Muscle of leg (tissue), 11 donors: Measurements from ENCODE around the gene ELMO1. TPM values are rescaled to one million over a fixed set of nuclear protein-coding genes. Genes with fewer than 3 reads are reported as not detected.

Experiments
- DNase-seq: peaks from one replicate; pipeline ENCODE4 v3.0.0; 2013
- H3K27ac ChIP-seq: one replicate; pipeline ENCODE4 v1.5.1; 2013; ENCODE audit warnings: mild to moderate bottlenecking, low read length, control low read depth
- H3K27me3 ChIP-seq: one replicate; pipeline ENCODE4 v1.6.1; 2013; ENCODE audit warnings: low read length; ENCODE audit not compliant: control insufficient read depth, insufficient read depth
- H3K36me3 ChIP-seq: one replicate; pipeline ENCODE4 v1.6.1; 2013; ENCODE audit warnings: low read length; ENCODE audit not compliant: control insufficient read depth, insufficient read depth
- H3K4me1 ChIP-seq: one replicate; pipeline ENCODE4 v1.6.1; 2013; ENCODE audit warnings: low read length; ENCODE audit not compliant: control insufficient read depth, insufficient read depth
- H3K4me3 ChIP-seq: one replicate; pipeline ENCODE4 v1.5.1; 2013; ENCODE audit warnings: low read length, control low read depth
- H3K9me3 ChIP-seq: replicated peaks from 2 replicates; pipeline ENCODE4 v1.6.1; 2013; ENCODE audit warnings: low read depth, low read length; ENCODE audit not compliant: control insufficient read depth
- whole genome bisulfite sequencing: methylation state at CpG from one replicate; pipeline ENCODE4 v1.1.5; 2013; ENCODE audit warnings: missing lambda C conversion rate; ENCODE audit not compliant: insufficient coverage; 5-methylcytosine and 5-hydroxymethylcytosine counted together
- polyA plus RNA-seq, 8 donors: library from polyadenylated mRNA; unstranded; fragments of 120-200 nt; gene quantifications; one replicate each; pipeline versions ENCODE4 v1.2.1 to v1.2.3, GENCODE V29; 2013; ENCODE audit warnings: inconsistent platforms in 1 of 8, low replicate concordance in 1 of 8; ENCODE audit not compliant: insufficient read length in 8 of 8, insufficient read depth in 1 of 8
- total RNA-seq: library from RNA; stranded (reverse); fragments of 120-200 nt; gene quantifications from one replicate; pipeline ENCODE4 v1.2.4, GENCODE V29; 2013

The ELMO1 gene
- total and polyA plus RNA-seq, 9 donors: 20.3 to 40.7 (median 25.0) TPM

DNA sequence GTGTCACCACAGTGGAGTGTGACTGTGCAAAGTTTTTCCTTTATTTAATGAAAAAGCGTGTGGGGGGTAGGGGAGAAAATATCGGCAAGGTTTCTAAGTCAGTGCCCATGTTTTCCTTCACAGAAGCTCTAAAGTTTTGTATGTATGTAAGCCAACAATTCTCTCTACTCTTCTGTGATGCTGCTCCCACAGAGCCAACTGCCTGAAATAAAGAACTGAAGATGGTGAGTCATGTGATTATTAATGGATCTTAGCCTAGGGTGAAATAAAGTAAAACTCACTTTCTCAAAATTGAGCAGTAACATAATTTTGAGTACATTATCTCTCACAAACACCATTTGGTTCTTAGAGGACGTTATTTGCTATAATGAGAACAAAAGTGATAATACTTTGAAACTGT, 143.7 kb downstream of the ELMO1 start:
- H3K27ac ChIP-seq: no peak overlapping the region
- no peaks in the 10 kb centered on the region for H3K9me3 ChIP-seq
- no peaks in the 10 kb centered on the region for H3K27me3 ChIP-seq
- no peak overlapping the region for H3K4me3 ChIP-seq
- H3K36me3 ChIP-seq: peaks cover 9% of the 10 kb centered on the region
- no peak for DNase-seq
- no peaks in the 10 kb centered on the region for H3K4me1 ChIP-seq
- 100% methylated on average over 2 of the region's 3 CpGs for WGBS

DNA sequence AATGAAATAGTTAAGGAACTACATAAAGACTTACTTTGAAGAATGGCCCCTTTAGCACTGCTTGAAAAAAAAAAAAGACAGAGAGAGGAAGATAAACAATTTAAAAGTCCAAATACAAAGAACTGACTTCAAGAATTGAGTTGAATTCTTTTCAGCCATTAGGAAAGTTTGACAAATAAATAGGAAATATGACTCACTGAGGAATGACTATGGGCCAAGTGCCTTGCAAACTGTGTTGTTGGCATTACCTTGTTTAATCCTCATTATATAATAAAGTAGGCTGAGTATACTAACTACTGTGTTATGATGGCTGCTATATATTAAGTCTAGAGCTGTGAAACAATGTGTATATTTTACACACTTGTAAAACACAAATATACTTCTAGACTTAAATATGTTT, 151.1 kb downstream of the ELMO1 start:
- no peaks in the 10 kb centered on the region for H3K9me3 ChIP-seq
- H3K4me1 ChIP-seq: no peaks in the 10 kb centered on the region
- peaks cover 4% of the 10 kb centered on the region for H3K36me3 ChIP-seq
- H3K27ac ChIP-seq: no peak overlapping the region
- no peak overlapping the region for H3K4me3 ChIP-seq
- DNase-seq: peak; percentile 46
- H3K27me3 ChIP-seq: no peaks in the 10 kb centered on the region

DNA sequence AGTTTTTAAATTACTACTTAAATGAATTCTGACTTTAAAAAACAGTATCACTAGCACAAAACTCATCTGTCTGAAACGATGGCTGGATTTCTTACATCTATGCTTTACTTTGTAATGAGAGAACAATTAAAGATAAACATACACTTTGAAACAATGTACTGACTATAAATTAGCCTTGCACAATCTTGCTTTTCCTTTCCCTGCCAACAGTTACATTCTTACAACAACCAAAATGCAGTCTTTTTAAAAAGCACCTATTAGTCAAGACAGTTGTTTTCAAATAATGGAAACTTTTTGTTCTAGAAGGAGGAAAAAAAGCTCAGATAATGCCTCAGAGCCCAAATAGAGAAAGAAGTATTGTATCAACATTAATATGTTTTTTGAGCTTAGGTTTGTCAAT, 153.3 kb downstream of the ELMO1 start:
- Histone ChIP-seq H3K36me3 (no peaks in the 10 kb centered on the region), H3K4me1 (no peaks in the 10 kb centered on the region), H3K27ac (no peak overlapping the region), H3K9me3 (no peaks in the 10 kb centered on the region), H3K27me3 (no peaks in the 10 kb centered on the region), H3K4me3 (no peak overlapping the region)
- DNase-seq: no peak
- WGBS: no CpG with 5 or more reads among the region's 1 CpG

- H3K36me3 ChIP-seq: no peaks in the 10 kb centered on the region
- H3K4me1 ChIP-seq: peaks cover 26% of the 10 kb centered on the region
- no peak for DNase-seq
- H3K27ac ChIP-seq: no peak overlapping the region
- H3K9me3 ChIP-seq: no peaks in the 10 kb centered on the region
- H3K27me3 ChIP-seq: no peaks in the 10 kb centered on the region
- H3K4me3 ChIP-seq: no peak overlapping the region
These were observed 157.9 kb downstream of the ELMO1 start for GRCh38 chr7:37290731-37291130.

DNA sequence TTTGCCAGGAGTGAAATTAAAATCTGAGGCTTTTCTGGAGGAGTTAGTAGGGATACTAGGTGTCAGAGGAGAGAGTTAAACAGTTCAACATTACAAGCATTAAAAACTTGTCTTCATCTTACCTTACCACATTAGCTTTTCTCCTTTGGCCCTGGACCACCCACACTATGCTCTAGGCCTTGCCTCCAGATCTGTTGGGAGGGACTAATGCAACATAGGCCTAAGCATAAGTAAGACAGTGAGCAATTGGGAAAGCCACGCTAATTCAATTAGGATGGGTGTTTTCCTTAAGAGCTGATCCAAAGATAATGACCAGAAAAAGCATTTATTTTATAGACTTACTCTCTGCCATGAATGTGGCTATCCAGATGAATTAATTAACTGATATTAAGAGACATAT, 158.9 kb downstream of the ELMO1 start:
- Histone ChIP-seq H3K4me3 (no peak overlapping the region), H3K36me3 (no peaks in the 10 kb centered on the region), H3K4me1 (peaks cover 32% of the 10 kb centered on the region), H3K9me3 (no peaks in the 10 kb centered on the region), H3K27me3 (no peaks in the 10 kb centered on the region), H3K27ac (peak overlapping the region; percentile 71)
- WGBS: no CpG with 5 or more reads among the region's 1 CpG
- no peak for DNase-seq

DNA sequence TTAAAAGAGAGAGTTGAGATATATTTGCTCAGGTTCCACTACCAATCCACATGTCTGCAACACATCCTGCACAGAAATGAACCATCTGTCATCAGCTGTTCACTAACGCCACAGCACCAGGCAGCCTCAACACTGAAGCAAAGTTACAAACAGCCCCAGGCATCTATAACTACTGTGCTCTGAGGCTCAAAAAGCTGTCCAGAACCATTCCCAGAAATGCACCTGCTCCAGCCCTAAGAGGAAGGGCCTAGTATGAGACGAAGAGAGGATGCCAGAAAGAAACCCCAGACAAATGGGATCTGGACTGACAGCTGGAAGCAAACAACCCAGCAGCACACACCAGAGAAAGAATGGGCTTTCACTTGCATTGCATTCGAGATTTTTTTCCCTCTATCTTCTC, 159.3 kb downstream of the ELMO1 start:
- Histone ChIP-seq H3K4me1 (peaks cover 34% of the 10 kb centered on the region), H3K36me3 (no peaks in the 10 kb centered on the region), H3K9me3 (no peaks in the 10 kb centered on the region), H3K27ac (peak overlapping the region; percentile 71), H3K27me3 (no peaks in the 10 kb centered on the region), H3K4me3 (no peak overlapping the region)
- peak; percentile 88 for DNase-seq
- WGBS: 40% methylated on average over 1 of the region's 3 CpGs

DNA sequence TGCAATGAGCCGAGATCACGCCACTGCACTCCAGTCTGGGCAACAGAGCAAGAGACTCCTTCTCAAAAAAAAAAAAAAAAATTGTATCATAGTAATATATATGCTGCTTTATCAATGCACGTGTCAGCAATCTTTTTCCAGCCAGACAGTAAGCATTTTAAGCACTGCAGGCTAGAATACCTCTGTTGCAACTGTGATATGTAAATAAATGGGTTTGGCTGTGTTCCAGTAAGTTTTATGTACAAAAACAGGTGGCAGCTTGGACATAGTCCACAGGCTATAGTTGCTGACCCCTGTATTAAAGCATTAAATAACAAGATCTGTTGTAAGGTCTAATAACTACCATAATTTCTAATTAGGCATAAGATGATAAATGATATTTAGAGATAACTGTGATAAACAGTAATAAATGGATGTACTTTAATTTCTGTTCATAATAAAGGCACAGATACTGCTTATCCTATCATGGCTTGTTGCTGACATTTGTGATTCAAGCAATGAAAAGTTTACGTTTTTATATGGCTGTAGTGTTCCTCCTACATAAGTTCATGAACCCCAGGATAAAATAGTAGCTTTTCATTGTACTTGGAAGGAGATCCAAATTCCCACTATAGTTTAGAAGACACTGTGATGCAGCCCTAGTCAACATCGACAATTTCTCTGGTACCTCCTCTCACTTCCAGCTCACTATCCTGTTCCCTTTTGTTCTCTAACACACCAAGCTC, 161.4 kb downstream of the ELMO1 start:
- Histone ChIP-seq H3K27ac (peak overlapping the region; percentile 29), H3K27me3 (no peaks in the 10 kb centered on the region), H3K36me3 (no peaks in the 10 kb centered on the region), H3K4me3 (no peak overlapping the region), H3K4me1 (peaks cover 44% of the 10 kb centered on the region), H3K9me3 (no peaks in the 10 kb centered on the region)
- peak; percentile 69 for DNase-seq
- 17% methylated on average over 1 of the region's 5 CpGs for WGBS

DNA sequence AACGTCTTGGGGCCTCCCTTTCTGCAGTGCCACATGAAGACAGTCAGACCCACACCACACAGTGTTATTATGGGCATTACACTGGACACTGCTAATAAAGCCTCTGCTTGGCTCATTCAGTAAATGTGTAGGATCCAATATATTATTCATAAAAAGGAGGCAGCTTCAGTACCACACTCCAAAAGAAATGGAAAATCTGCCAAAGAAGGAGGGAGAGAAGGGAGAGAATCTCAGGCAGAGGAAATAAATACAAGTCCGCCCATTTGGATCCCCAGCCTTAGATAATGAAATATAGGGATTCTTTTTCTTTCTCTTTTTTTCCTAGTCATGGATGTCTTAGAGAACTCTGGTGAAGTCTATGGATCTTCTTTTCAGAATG, 162.2 kb downstream of the ELMO1 start:
- H3K9me3 ChIP-seq: no peaks in the 10 kb centered on the region
- no CpG with 5 or more reads among the region's 2 CpGs for WGBS
- no peaks in the 10 kb centered on the region for H3K27me3 ChIP-seq
- DNase-seq: peak; percentile 74
- peaks cover 44% of the 10 kb centered on the region for H3K4me1 ChIP-seq
- H3K27ac ChIP-seq: peak overlapping the region; percentile 38
- H3K36me3 ChIP-seq: no peaks in the 10 kb centered on the region
- no peak overlapping the region for H3K4me3 ChIP-seq

- Histone ChIP-seq H3K4me3 (no peak overlapping the region), H3K4me1 (peaks cover 44% of the 10 kb centered on the region), H3K27ac (peak overlapping the region; percentile 38), H3K9me3 (no peaks in the 10 kb centered on the region), H3K27me3 (no peaks in the 10 kb centered on the region), H3K36me3 (no peaks in the 10 kb centered on the region)
- DNase-seq: peak; percentile 56
- WGBS: 13% methylated on average over 1 of the region's 5 CpGs
These were observed 162.8 kb downstream of the ELMO1 start for GRCh38 chr7:37285706-37286453.

DNA sequence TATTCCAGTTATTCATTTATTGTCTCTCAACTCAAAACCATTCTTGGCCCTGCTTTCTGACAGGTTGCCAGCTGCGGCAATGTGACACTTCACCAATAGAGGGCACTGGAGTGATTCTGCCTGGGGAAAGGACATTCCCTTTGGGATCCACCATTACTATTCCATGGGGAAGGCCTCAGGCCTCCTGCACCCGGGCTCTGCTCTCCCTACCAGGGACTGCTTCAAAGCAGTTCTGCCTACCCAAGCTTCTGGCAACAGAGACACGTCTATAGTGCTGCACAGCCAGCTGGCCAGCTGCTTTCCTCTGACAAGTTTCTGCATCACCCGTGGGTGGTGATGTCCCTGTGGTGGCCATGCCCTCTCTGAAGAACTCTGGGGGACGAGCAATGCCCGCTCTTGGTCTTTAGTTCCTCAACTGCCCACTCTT, 163.8 kb downstream of the ELMO1 start:
- H3K4me1 ChIP-seq: peaks cover 44% of the 10 kb centered on the region
- no peaks in the 10 kb centered on the region for H3K9me3 ChIP-seq
- no peak overlapping the region for H3K4me3 ChIP-seq
- no peaks in the 10 kb centered on the region for H3K36me3 ChIP-seq
- no peak overlapping the region for H3K27ac ChIP-seq
- 66% methylated on average over 5 of the region's 6 CpGs for WGBS
- H3K27me3 ChIP-seq: no peaks in the 10 kb centered on the region
- peak; percentile 57 for DNase-seq
